NCI-H2196 treated with DMSO at 0.1 percent for 48 hours (cell line): ENCODE measurements around the gene DNAH3.

Experiments
- DNase-seq: peaks from one replicate; lab custom pipeline; 2025; ENCODE audit not compliant: unreplicated experiment; lab: John Stamatoyannopoulos, UW

The DNAH3 gene

DNA sequence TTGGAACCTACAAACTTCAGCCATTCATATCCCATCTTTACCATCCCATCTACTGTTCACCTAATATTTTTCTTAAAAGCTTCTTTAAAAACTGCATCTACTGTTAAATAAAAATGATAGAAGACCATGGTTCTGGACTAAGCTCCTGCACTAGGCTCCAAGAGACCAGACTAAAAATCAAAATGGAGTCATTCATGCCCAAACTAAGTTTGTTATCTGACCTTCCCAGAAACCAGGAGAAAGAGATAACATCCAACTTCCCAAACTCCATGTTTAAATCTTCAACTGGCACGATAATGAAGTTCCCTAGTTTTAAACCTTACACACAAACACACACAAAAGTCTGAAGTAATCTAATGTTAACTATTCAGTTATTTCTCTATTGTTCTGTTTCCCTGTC, 264.3 kb downstream of the DNAH3 start:
- no peak for DNase-seq

DNA sequence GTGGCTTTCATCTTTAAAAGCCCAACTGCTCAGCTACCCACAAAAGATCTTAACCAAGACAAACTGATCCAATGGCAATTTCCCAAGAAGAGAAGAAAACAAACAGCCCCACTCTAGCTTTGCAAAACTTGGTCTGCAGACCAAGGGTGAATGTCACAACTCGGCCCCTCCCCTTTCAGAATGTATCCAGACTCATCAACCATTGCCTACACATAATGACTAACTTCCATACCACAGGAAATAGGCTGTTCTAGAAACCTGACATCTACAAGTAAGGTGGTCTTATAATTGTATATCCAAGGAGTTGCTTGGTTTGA, 266.4 kb downstream of the DNAH3 start:
- DNase-seq: no peak

DNA sequence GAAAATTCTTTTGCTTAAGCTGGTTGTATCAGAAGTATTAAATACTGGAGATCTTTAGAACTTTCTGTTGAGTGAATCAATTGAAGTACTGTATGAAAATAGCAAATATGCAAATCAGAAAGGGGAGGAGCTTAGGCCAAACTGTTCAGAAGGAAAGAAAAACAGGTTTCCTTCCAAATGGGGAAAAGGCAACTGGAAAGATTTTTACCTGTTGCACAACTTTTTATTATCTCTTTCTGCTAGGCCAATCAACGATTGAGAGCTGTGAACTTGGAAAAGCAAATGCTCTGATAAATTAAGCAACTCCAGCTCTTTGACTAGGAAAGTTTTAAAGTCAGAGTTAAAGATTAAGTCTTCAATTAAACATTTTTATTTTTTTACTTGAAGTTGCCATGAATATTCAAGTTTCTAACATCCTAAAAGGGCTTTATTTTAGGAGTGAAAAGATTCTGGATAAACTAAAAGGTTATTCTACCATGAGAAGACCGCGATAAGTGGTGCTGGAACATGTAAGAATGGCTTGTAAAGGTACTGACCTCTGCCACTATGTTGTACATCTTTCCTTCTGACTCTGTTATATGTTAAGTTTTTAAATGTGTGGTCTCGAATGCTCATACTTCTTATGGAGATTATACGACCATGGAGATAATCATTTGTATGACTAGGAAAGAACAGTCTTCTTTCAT, 266.9 kb downstream of the DNAH3 start:
- DNase-seq: no peak
